SK-N-SH (cell line): ENCODE measurements around the gene ZMYM2. TPM values are rescaled to one million over a fixed set of nuclear protein-coding genes. Genes with fewer than 3 reads are reported as not detected.

Experiments
- CTCF ChIA-PET: fragments of 300-600, 350-600 bp; formaldehyde crosslinking; extraction: SDS; loops from one replicate; lab custom pipeline; 2021; lab: Yijun Ruan, JAX
- POLR2A ChIA-PET: fragments of 350-600 bp; sonication (Branson Sonifier 250); formaldehyde crosslinking; extraction: SDS; loops from one replicate; lab custom pipeline; 2020; ENCODE audit warnings: antibody characterized with exemption, inconsistent platforms; lab: Yijun Ruan, JAX
- DNase-seq: peaks from one replicate; pipeline ENCODE4 v3.0.0; 2012
- H2AFZ ChIP-seq: fragments of 200-600 bp; sonication (generic); 2 replicates; pipeline ENCODE4 v1.8.1; 2016; ENCODE audit warnings: antibody characterized with exemption, mild to moderate bottlenecking, low read depth
- H3F3A ChIP-seq: fragments of 200-600 bp; sonication (generic); replicated peaks from 2 replicates; pipeline ENCODE3; 2016; ENCODE audit warnings: antibody characterized with exemption, mild to moderate bottlenecking; ENCODE audit not compliant: insufficient read depth
- H3K27ac ChIP-seq, 2 experiments: fragments of 200-500 bp in 1 of 2; fragments of 200-600 bp in 1 of 2; sonication (Bioruptor generic) in 1 of 2; sonication (generic), shearing (Covaris generic) in 1 of 2; 2 replicates each; pipeline versions ENCODE4 v1.5.1 to v1.6.1; 2014 to 2016; ENCODE audit warnings: low read depth in 2 of 2, inconsistent platforms in 1 of 2, low read length in 1 of 2, mild to moderate bottlenecking in 1 of 2, mixed read lengths in 1 of 2
- H3K27me3 ChIP-seq: fragments of 200-600 bp; sonication (generic), shearing (Covaris generic); 2 replicates; pipeline ENCODE4 v1.6.1; 2016; ENCODE audit warnings: mixed run types; ENCODE audit not compliant: insufficient read depth
- H3K36me3 ChIP-seq, 2 experiments: fragments of 200-500 bp in 1 of 2; fragments of 200-600 bp in 1 of 2; sonication (Bioruptor generic) in 1 of 2; sonication (generic) in 1 of 2; replicated peaks in 1 of 2; 2 replicates each; pipeline versions ENCODE3 to v1.5.1; 2014 to 2016; ENCODE audit warnings: low read length in 1 of 2, mild to moderate bottlenecking in 1 of 2; ENCODE audit not compliant: insufficient read depth in 2 of 2, control insufficient read depth in 1 of 2
- H3K4me1 ChIP-seq, 2 experiments: fragments of 200-500 bp in 1 of 2; fragments of 200-600 bp in 1 of 2; sonication (Bioruptor generic) in 1 of 2; sonication (generic), shearing (Covaris generic) in 1 of 2; 2 replicates each; pipeline versions ENCODE4 v1.5.1 to v1.6.1; 2014 to 2016; ENCODE audit warnings: low read depth in 1 of 2, low read length in 1 of 2, mixed run types in 1 of 2; ENCODE audit not compliant: insufficient read depth in 2 of 2, control insufficient read depth in 1 of 2
- H3K4me2 ChIP-seq: fragments of 200-600 bp; sonication (generic), shearing (Covaris generic); 2 replicates; pipeline ENCODE4 v1.6.1; 2017; ENCODE audit warnings: mixed run types
- H3K4me3 ChIP-seq, 2 experiments: fragments of 200-500 bp in 1 of 2; fragments of 200-600 bp in 1 of 2; sonication (Bioruptor generic) in 1 of 2; sonication (generic), shearing (Covaris generic) in 1 of 2; 2 replicates each; pipeline versions ENCODE4 v1.5.1 to v1.8.1; 2014 to 2016; ENCODE audit warnings: low read depth in 2 of 2, inconsistent platforms in 1 of 2, low read length in 1 of 2, mild to moderate bottlenecking in 1 of 2, mixed read lengths in 1 of 2, moderate library complexity in 1 of 2
- H3K79me2 ChIP-seq: fragments of 200-600 bp; sonication (generic); 2 replicates; pipeline ENCODE4 v1.8.1; 2017; ENCODE audit warnings: mild to moderate bottlenecking; ENCODE audit not compliant: insufficient read depth
- H3K9ac ChIP-seq: fragments of 200-600 bp; sonication (generic); 2 replicates; pipeline ENCODE4 v1.6.1; 2017; ENCODE audit warnings: mixed run types
- H3K9me2 ChIP-seq: fragments of 200-600 bp; sonication (generic); 2 replicates; pipeline ENCODE4 v1.6.1; 2017; ENCODE audit warnings: mixed run types
- H3K9me3 ChIP-seq: fragments of 200-600 bp; sonication (generic); 2 replicates; pipeline ENCODE4 v1.6.1; 2017; ENCODE audit warnings: mixed run types, mild to moderate bottlenecking, moderate library complexity
- H4K20me1 ChIP-seq: fragments of 200-600 bp; sonication (generic); 2 replicates; pipeline ENCODE4 v1.6.1; 2017; ENCODE audit warnings: mild to moderate bottlenecking, mixed run types; ENCODE audit not compliant: insufficient read depth
- EP300 ChIP-seq, 2 experiments: IDR thresholded peaks; 2 replicates each; pipeline versions ENCODE4 v1.4.0 to v1.6.1; 2012; ENCODE audit warnings: borderline replicate concordance in 1 of 2, low read depth in 1 of 2, low read length in 1 of 2
- FOSL2 ChIP-seq: IDR thresholded peaks from 2 replicates; pipeline ENCODE4 v1.4.0; 2012; ENCODE audit warnings: low read depth, mild to moderate bottlenecking, moderate library complexity, borderline replicate concordance
- FOXM1 ChIP-seq: IDR thresholded peaks from 2 replicates; pipeline ENCODE4 v1.4.0; 2012; ENCODE audit warnings: low read depth, mild to moderate bottlenecking
- GABPA ChIP-seq: IDR thresholded peaks from 2 replicates; pipeline ENCODE4 v1.4.0; 2012; ENCODE audit warnings: low read depth, mild to moderate bottlenecking
- GATA2 ChIP-seq: sonication (generic); formaldehyde crosslinking; IDR thresholded peaks from 2 replicates; pipeline ENCODE4 v1.5.0; 2020; ENCODE audit warnings: mild to moderate bottlenecking, missing genetic modification reagents
- IRF3 ChIP-seq: fragments of 150-350 bp; IDR thresholded peaks from 2 replicates; pipeline ENCODE4 v1.6.1; 2016; ENCODE audit warnings: mild to moderate bottlenecking, low read depth, low read length
- MAX ChIP-seq: IDR thresholded peaks from 2 replicates; pipeline ENCODE4 v1.4.0; 2012; ENCODE audit warnings: low read depth
- MEF2A ChIP-seq: IDR thresholded peaks from 2 replicates; pipeline ENCODE4 v1.4.0; 2012; ENCODE audit warnings: low read depth, borderline replicate concordance
- MXI1 ChIP-seq: IDR thresholded peaks from 2 replicates; pipeline ENCODE4 v1.6.1; 2012; ENCODE audit warnings: mild to moderate bottlenecking, low read depth, low read length, improper control_type of control experiment
- RAD21 ChIP-seq: IDR thresholded peaks from 2 replicates; pipeline ENCODE4 v1.6.1; 2012; ENCODE audit warnings: mild to moderate bottlenecking, low read length
- TAF1 ChIP-seq: IDR thresholded peaks from 2 replicates; pipeline ENCODE4 v1.6.1; 2012; ENCODE audit warnings: low read depth, mild to moderate bottlenecking, low read length, moderate library complexity, borderline replicate concordance
- TCF12 ChIP-seq: IDR thresholded peaks from 2 replicates; pipeline ENCODE4 v1.4.0; 2012
- USF1 ChIP-seq: IDR thresholded peaks from 2 replicates; pipeline ENCODE4 v1.4.0; 2012; ENCODE audit warnings: low read depth, borderline replicate concordance
- WGBS: methylation state at CpG from one replicate; pipeline ENCODE4 v1.1.6; 2017; ENCODE audit warnings: low lambda C conversion rate; 5-methylcytosine and 5-hydroxymethylcytosine counted together
- polyA plus RNA-seq, 3 experiments: library from polyadenylated mRNA; depleted of rRNA; stranded (reverse); fragments of >200 nt; gene quantifications; 2 replicates each; pipeline ENCODE4 v1.2.3, GENCODE V29; 2012
- TF ChIP-seq, protein P1 (sequence below): fragments of 150-350 bp; IDR thresholded peaks from 2 replicates; pipeline ENCODE4 v1.6.1; 2017; ENCODE audit warnings: antibody characterized with exemption, low read length, low read depth, borderline replicate concordance
- TF ChIP-seq, protein P2 (sequence below): IDR thresholded peaks from 2 replicates; pipeline ENCODE4 v1.4.0; 2012; ENCODE audit warnings: low read depth, borderline replicate concordance
- TF ChIP-seq, protein P3 (sequence below): IDR thresholded peaks from 2 replicates; pipeline ENCODE4 v1.6.1; 2012; ENCODE audit warnings: mild to moderate bottlenecking, low read depth, low read length, moderate library complexity

ZMYM2 gene
- polyA plus RNA-seq, 1 of the 3 experiments (the other 2 are of a cell fraction): 11.5 TPM

- Histone ChIP-seq H3K36me3 (peaks cover 20 to 54% of the 10 kb centered on the region in 2 experiments), H3K9ac (no peak overlapping the region), H3K27ac (no peak overlapping the region), H2AFZ (no peak overlapping the region), H3K4me1 (no peaks in the 10 kb centered on the region; a peak in 1 of 4 replicates), H3K9me3 (no peaks in the 10 kb centered on the region), H3K9me2 (no peaks in the 10 kb centered on the region; the same call in 1 of the 2 replicates), H3F3A (peaks cover 5% of the 10 kb centered on the region), H3K27me3 (no peaks in the 10 kb centered on the region), H3K4me2 (no peak overlapping the region), H3K79me2 (peaks cover 42% of the 10 kb centered on the region), H3K4me3 (no peak overlapping the region), H4K20me1 (peaks cover 32% of the 10 kb centered on the region)
- DNase-seq: no peak
- TF ChIP-seq EP300 (IDR thresholded peaks at IDR 0.05; ENCODE audit: borderline replicate concordance in 1 of 2, low read depth in 1 of 2, low read length in 1 of 2): no peak
- no peak for TF ChIP-seq RAD21
- no peak for TF ChIP-seq FOXM1
- TF ChIP-seq, protein P1, sequence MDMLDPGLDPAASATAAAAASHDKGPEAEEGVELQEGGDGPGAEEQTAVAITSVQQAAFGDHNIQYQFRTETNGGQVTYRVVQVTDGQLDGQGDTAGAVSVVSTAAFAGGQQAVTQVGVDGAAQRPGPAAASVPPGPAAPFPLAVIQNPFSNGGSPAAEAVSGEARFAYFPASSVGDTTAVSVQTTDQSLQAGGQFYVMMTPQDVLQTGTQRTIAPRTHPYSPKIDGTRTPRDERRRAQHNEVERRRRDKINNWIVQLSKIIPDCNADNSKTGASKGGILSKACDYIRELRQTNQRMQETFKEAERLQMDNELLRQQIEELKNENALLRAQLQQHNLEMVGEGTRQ: no peak
- TF ChIP-seq MAX: no peak
- no peak for TF ChIP-seq USF1
- WGBS: 88% methylated on average over 1 of the region's 1 CpG
- CTCF ChIA-PET: interaction anchor here (0.9 kb wide), 1 partner anchor 10 kb away, joined by 3 read pairs; no protein-coding TSS in a partner anchor
- POLR2A ChIA-PET: no interaction called here
These were observed 85.6 kb downstream of the ZMYM2 start for GRCh38 chr13:20044086-20044485.

DNA sequence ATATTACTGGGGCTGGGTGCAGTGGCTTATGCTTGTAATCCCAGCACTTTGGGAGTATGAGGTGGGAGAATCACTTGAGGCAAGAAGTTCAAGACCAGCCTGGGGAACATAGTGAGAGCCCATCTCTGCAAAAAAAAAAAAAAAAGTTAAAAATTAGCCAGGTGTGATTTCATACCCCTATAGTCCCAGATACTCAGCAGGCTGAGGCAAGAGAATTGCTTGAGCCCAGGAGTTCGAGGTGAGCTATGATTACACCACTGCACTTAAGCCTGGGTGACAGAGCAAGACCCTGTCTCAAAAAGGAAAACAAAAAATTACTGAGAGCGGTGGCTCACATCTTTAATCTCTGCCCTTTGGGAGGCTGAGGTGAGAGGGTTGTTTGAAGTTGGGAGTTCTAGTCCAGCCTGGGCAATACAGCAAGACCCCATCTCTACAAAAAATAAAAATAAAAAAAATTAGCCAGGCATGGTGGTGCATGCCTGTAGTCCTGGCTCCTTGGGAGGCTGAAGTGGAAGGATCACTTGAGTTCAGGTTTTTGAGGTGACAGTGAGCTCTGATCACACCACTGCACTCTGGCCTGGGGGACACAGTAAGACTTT is 87.5 kb downstream of the ZMYM2 start:
- Histone ChIP-seq H3K36me3 (peaks cover 34 to 47% of the 10 kb centered on the region in 2 experiments), H3F3A (peaks cover 13% of the 10 kb centered on the region), H3K79me2 (peaks cover 23% of the 10 kb centered on the region), H3K9me2 (no peaks in the 10 kb centered on the region; the same call in 1 of the 2 replicates), H3K4me1 (no peaks in the 10 kb centered on the region; a peak in 1 of 4 replicates), H3K27me3 (no peaks in the 10 kb centered on the region), H3K9ac (no peak overlapping the region), H3K4me3 (no peak overlapping the region), H3K4me2 (no peak overlapping the region), H3K9me3 (no peaks in the 10 kb centered on the region), H4K20me1 (peaks cover 19% of the 10 kb centered on the region), H3K27ac (no peak overlapping the region), H2AFZ (no peak overlapping the region)
- DNase-seq: no peak
- ChIA-PET CTCF (no interaction called here), POLR2A (no interaction called here)
- WGBS: 94% methylated on average over 2 of the region's 2 CpGs
- TF ChIP-seq MAX: no peak
- TF ChIP-seq, protein P2, sequence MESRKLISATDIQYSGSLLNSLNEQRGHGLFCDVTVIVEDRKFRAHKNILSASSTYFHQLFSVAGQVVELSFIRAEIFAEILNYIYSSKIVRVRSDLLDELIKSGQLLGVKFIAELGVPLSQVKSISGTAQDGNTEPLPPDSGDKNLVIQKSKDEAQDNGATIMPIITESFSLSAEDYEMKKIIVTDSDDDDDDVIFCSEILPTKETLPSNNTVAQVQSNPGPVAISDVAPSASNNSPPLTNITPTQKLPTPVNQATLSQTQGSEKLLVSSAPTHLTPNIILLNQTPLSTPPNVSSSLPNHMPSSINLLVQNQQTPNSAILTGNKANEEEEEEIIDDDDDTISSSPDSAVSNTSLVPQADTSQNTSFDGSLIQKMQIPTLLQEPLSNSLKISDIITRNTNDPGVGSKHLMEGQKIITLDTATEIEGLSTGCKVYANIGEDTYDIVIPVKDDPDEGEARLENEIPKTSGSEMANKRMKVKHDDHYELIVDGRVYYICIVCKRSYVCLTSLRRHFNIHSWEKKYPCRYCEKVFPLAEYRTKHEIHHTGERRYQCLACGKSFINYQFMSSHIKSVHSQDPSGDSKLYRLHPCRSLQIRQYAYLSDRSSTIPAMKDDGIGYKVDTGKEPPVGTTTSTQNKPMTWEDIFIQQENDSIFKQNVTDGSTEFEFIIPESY: no peak
- TF ChIP-seq, protein P3, sequence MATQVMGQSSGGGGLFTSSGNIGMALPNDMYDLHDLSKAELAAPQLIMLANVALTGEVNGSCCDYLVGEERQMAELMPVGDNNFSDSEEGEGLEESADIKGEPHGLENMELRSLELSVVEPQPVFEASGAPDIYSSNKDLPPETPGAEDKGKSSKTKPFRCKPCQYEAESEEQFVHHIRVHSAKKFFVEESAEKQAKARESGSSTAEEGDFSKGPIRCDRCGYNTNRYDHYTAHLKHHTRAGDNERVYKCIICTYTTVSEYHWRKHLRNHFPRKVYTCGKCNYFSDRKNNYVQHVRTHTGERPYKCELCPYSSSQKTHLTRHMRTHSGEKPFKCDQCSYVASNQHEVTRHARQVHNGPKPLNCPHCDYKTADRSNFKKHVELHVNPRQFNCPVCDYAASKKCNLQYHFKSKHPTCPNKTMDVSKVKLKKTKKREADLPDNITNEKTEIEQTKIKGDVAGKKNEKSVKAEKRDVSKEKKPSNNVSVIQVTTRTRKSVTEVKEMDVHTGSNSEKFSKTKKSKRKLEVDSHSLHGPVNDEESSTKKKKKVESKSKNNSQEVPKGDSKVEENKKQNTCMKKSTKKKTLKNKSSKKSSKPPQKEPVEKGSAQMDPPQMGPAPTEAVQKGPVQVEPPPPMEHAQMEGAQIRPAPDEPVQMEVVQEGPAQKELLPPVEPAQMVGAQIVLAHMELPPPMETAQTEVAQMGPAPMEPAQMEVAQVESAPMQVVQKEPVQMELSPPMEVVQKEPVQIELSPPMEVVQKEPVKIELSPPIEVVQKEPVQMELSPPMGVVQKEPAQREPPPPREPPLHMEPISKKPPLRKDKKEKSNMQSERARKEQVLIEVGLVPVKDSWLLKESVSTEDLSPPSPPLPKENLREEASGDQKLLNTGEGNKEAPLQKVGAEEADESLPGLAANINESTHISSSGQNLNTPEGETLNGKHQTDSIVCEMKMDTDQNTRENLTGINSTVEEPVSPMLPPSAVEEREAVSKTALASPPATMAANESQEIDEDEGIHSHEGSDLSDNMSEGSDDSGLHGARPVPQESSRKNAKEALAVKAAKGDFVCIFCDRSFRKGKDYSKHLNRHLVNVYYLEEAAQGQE: no peak
- TF ChIP-seq FOSL2: no peak
- no peak for TF ChIP-seq GABPA
- TF ChIP-seq GATA2 (CRISPR knock-in tag): no peak
- TF ChIP-seq TAF1: no peak
- no peak for TF ChIP-seq TCF12
- TF ChIP-seq USF1: no peak
- TF ChIP-seq MXI1: no peak
- no peak for TF ChIP-seq MEF2A
- TF ChIP-seq IRF3: no peak
